ENCODE measurements around the gene SEMA3A.

DNA sequence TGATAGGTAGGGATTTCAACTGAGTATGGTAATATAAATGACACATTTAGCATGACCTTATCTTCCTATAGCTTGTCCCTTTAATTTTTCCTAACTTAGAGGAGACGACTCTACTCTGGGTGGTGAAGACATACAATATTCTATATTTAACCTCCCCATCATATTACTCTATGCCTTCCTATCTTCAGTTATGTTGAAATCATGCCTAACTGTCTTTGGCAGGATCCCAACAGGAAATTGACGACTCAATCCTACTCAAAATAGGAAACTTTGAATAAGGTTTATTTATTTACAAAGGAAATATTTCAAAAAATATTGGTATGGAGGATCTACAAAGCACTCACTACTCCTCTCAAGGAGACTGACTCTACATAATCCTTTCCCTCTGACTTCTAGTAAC, 24.1 kb upstream of the SEMA3A start:
- no peak for TF ChIP-seq NANOG (IDR thresholded peaks at IDR 0.05; ENCODE audit: borderline replicate concordance)
- TF ChIP-seq JUNB (IDR thresholded peaks at IDR 0.05; ENCODE audit: unreplicated experiment), result no peak
- TF ChIP-seq CTCF (conservative IDR thresholded peaks at IDR 0.05; ENCODE audit: low read depth in 2 of 2), result no peak
- no peak for TF ChIP-seq POLR2AphosphoS5 (IDR thresholded peaks at IDR 0.05; ENCODE audit: low read depth)
- no peak for TF ChIP-seq EZH2 (IDR thresholded peaks at IDR 0.05; ENCODE audit: low read depth, unreplicated experiment)
- no peak for TF ChIP-seq EZH2phosphoT487 (IDR thresholded peaks at IDR 0.05; ENCODE audit: unreplicated experiment)
